SK-N-SH (cell line): Measurements from ENCODE around the gene CDC42BPG. TPM values are rescaled to one million over a fixed set of nuclear protein-coding genes. Genes with fewer than 3 reads are reported as not detected.

ENCODE experiments used
- CTCF ChIA-PET: fragments of 300-600, 350-600 bp; formaldehyde crosslinking; extraction: SDS; loops from one replicate; lab custom pipeline; 2021; lab: Yijun Ruan, JAX
- POLR2A ChIA-PET: fragments of 350-600 bp; sonication (Branson Sonifier 250); formaldehyde crosslinking; extraction: SDS; loops from one replicate; lab custom pipeline; 2020; ENCODE audit warnings: antibody characterized with exemption, inconsistent platforms; lab: Yijun Ruan, JAX
- DNase-seq: peaks from one replicate; pipeline ENCODE4 v3.0.0; 2012
- H2AFZ ChIP-seq: fragments of 200-600 bp; sonication (generic); 2 replicates; pipeline ENCODE4 v1.8.1; 2016; ENCODE audit warnings: antibody characterized with exemption, mild to moderate bottlenecking, low read depth
- H3F3A ChIP-seq: fragments of 200-600 bp; sonication (generic); replicated peaks from 2 replicates; pipeline ENCODE3; 2016; ENCODE audit warnings: antibody characterized with exemption, mild to moderate bottlenecking; ENCODE audit not compliant: insufficient read depth
- H3K27ac ChIP-seq, 2 experiments: fragments of 200-500 bp in 1 of 2; fragments of 200-600 bp in 1 of 2; sonication (Bioruptor generic) in 1 of 2; sonication (generic), shearing (Covaris generic) in 1 of 2; 2 replicates each; pipeline versions ENCODE4 v1.5.1 to v1.6.1; 2014 to 2016; ENCODE audit warnings: low read depth in 2 of 2, inconsistent platforms in 1 of 2, low read length in 1 of 2, mild to moderate bottlenecking in 1 of 2, mixed read lengths in 1 of 2
- H3K27me3 ChIP-seq: fragments of 200-600 bp; sonication (generic), shearing (Covaris generic); 2 replicates; pipeline ENCODE4 v1.6.1; 2016; ENCODE audit warnings: mixed run types; ENCODE audit not compliant: insufficient read depth
- H3K36me3 ChIP-seq, 2 experiments: fragments of 200-500 bp in 1 of 2; fragments of 200-600 bp in 1 of 2; sonication (Bioruptor generic) in 1 of 2; sonication (generic) in 1 of 2; replicated peaks in 1 of 2; 2 replicates each; pipeline versions ENCODE3 to v1.5.1; 2014 to 2016; ENCODE audit warnings: low read length in 1 of 2, mild to moderate bottlenecking in 1 of 2; ENCODE audit not compliant: insufficient read depth in 2 of 2, control insufficient read depth in 1 of 2
- H3K4me1 ChIP-seq, 2 experiments: fragments of 200-500 bp in 1 of 2; fragments of 200-600 bp in 1 of 2; sonication (Bioruptor generic) in 1 of 2; sonication (generic), shearing (Covaris generic) in 1 of 2; 2 replicates each; pipeline versions ENCODE4 v1.5.1 to v1.6.1; 2014 to 2016; ENCODE audit warnings: low read depth in 1 of 2, low read length in 1 of 2, mixed run types in 1 of 2; ENCODE audit not compliant: insufficient read depth in 2 of 2, control insufficient read depth in 1 of 2
- H3K4me2 ChIP-seq: fragments of 200-600 bp; sonication (generic), shearing (Covaris generic); 2 replicates; pipeline ENCODE4 v1.6.1; 2017; ENCODE audit warnings: mixed run types
- H3K4me3 ChIP-seq, 2 experiments: fragments of 200-500 bp in 1 of 2; fragments of 200-600 bp in 1 of 2; sonication (Bioruptor generic) in 1 of 2; sonication (generic), shearing (Covaris generic) in 1 of 2; 2 replicates each; pipeline versions ENCODE4 v1.5.1 to v1.8.1; 2014 to 2016; ENCODE audit warnings: low read depth in 2 of 2, inconsistent platforms in 1 of 2, low read length in 1 of 2, mild to moderate bottlenecking in 1 of 2, mixed read lengths in 1 of 2, moderate library complexity in 1 of 2
- H3K79me2 ChIP-seq: fragments of 200-600 bp; sonication (generic); 2 replicates; pipeline ENCODE4 v1.8.1; 2017; ENCODE audit warnings: mild to moderate bottlenecking; ENCODE audit not compliant: insufficient read depth
- H3K9ac ChIP-seq: fragments of 200-600 bp; sonication (generic); 2 replicates; pipeline ENCODE4 v1.6.1; 2017; ENCODE audit warnings: mixed run types
- H3K9me2 ChIP-seq: fragments of 200-600 bp; sonication (generic); 2 replicates; pipeline ENCODE4 v1.6.1; 2017; ENCODE audit warnings: mixed run types
- H3K9me3 ChIP-seq: fragments of 200-600 bp; sonication (generic); 2 replicates; pipeline ENCODE4 v1.6.1; 2017; ENCODE audit warnings: mixed run types, mild to moderate bottlenecking, moderate library complexity
- H4K20me1 ChIP-seq: fragments of 200-600 bp; sonication (generic); 2 replicates; pipeline ENCODE4 v1.6.1; 2017; ENCODE audit warnings: mild to moderate bottlenecking, mixed run types; ENCODE audit not compliant: insufficient read depth
- EP300 ChIP-seq, 2 experiments: IDR thresholded peaks; 2 replicates each; pipeline versions ENCODE4 v1.4.0 to v1.6.1; 2012; ENCODE audit warnings: borderline replicate concordance in 1 of 2, low read depth in 1 of 2, low read length in 1 of 2
- FOSL2 ChIP-seq: IDR thresholded peaks from 2 replicates; pipeline ENCODE4 v1.4.0; 2012; ENCODE audit warnings: low read depth, mild to moderate bottlenecking, moderate library complexity, borderline replicate concordance
- GATA2 ChIP-seq: sonication (generic); formaldehyde crosslinking; IDR thresholded peaks from 2 replicates; pipeline ENCODE4 v1.5.0; 2020; ENCODE audit warnings: mild to moderate bottlenecking, missing genetic modification reagents
- JUND ChIP-seq: IDR thresholded peaks from 2 replicates; pipeline ENCODE4 v1.4.0; 2012
- MEF2A ChIP-seq: IDR thresholded peaks from 2 replicates; pipeline ENCODE4 v1.4.0; 2012; ENCODE audit warnings: low read depth, borderline replicate concordance
- POLR2AphosphoS5 ChIP-seq: IDR thresholded peaks from 2 replicates; pipeline ENCODE4 v1.6.1; 2012; ENCODE audit warnings: low read depth, low read length
- RAD21 ChIP-seq: IDR thresholded peaks from 2 replicates; pipeline ENCODE4 v1.6.1; 2012; ENCODE audit warnings: mild to moderate bottlenecking, low read length
- RXRA ChIP-seq: IDR thresholded peaks from 2 replicates; pipeline ENCODE4 v1.4.0; 2012; ENCODE audit warnings: low read depth, mild to moderate bottlenecking, borderline replicate concordance
- TAF1 ChIP-seq: IDR thresholded peaks from 2 replicates; pipeline ENCODE4 v1.6.1; 2012; ENCODE audit warnings: low read depth, mild to moderate bottlenecking, low read length, moderate library complexity, borderline replicate concordance
- TCF12 ChIP-seq: IDR thresholded peaks from 2 replicates; pipeline ENCODE4 v1.4.0; 2012
- USF1 ChIP-seq: IDR thresholded peaks from 2 replicates; pipeline ENCODE4 v1.4.0; 2012; ENCODE audit warnings: low read depth, borderline replicate concordance
- ZBTB33 ChIP-seq: IDR thresholded peaks from 2 replicates; pipeline ENCODE4 v1.4.0; 2012; ENCODE audit warnings: low read depth, borderline replicate concordance
- WGBS: methylation state at CpG from one replicate; pipeline ENCODE4 v1.1.6; 2017; ENCODE audit warnings: low lambda C conversion rate; 5-methylcytosine and 5-hydroxymethylcytosine counted together
- polyA plus RNA-seq, 3 experiments: library from polyadenylated mRNA; depleted of rRNA; stranded (reverse); fragments of >200 nt; gene quantifications; 2 replicates each; pipeline ENCODE4 v1.2.3, GENCODE V29; 2012
- TF ChIP-seq, protein P1 (sequence below): IDR thresholded peaks from 2 replicates; pipeline ENCODE4 v1.4.0; 2012; ENCODE audit warnings: low read depth
- TF ChIP-seq, protein P2 (sequence below): IDR thresholded peaks from 2 replicates; pipeline ENCODE4; 2012
- TF ChIP-seq, protein P3 (sequence below): fragments of 150-350 bp; IDR thresholded peaks from 2 replicates; pipeline ENCODE4 v1.6.1; 2017; ENCODE audit warnings: antibody characterized with exemption, low read length, low read depth, borderline replicate concordance

The CDC42BPG gene
- polyA plus RNA-seq, 1 of the 3 experiments (the other 2 are of a cell fraction), result 0.33 TPM

DNA sequence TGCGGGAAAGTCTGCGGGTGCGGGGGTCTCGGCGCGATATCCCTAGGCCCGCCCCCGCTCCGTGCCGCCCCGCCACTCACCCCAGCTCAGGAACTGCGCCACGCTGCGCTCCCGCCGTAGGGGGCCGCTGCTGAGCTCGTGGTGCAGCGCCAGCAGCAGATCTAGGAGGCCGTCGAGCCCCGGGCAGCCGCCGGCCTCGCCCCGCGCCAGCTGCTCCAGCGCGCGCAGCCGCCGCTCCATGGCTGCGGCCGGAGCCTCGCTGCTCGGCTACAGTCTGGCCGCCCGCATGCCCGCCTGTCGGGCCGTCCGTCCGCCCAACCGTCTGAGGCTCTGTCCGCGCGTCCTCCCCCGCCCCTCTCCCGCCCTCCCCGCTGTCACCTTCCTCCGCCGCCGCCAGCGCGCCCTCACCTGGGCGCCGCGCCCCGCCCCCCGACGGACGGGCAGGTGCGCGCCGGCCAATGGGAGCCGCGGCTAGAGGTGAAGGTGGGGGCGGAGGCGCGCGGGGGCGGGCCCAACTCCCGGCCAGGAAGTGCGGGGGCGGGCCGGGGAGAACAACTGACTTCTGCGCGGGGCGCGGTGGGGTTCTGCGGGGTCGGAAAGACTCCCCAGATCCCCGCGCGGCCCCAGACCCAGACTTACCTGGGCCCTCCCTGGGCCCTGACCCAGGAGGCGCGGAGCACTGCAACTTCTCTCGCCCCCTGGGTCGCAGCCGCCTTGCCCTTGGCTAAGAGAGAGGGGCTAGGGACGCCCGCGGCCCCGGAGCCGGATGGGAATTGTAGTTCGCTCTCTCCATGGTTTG is at the start of gene CDC42BPG (continued):
- TF ChIP-seq RXRA (no peak), FOSL2 (no peak), RAD21 (peak; percentile 21; the same call in 1 of the 2 replicates), ZBTB33 (no peak), TCF12 (no peak), JUND (no peak)
- TF ChIP-seq, protein P1, sequence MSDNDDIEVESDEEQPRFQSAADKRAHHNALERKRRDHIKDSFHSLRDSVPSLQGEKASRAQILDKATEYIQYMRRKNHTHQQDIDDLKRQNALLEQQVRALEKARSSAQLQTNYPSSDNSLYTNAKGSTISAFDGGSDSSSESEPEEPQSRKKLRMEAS, result no peak
- TF ChIP-seq, protein P2, sequence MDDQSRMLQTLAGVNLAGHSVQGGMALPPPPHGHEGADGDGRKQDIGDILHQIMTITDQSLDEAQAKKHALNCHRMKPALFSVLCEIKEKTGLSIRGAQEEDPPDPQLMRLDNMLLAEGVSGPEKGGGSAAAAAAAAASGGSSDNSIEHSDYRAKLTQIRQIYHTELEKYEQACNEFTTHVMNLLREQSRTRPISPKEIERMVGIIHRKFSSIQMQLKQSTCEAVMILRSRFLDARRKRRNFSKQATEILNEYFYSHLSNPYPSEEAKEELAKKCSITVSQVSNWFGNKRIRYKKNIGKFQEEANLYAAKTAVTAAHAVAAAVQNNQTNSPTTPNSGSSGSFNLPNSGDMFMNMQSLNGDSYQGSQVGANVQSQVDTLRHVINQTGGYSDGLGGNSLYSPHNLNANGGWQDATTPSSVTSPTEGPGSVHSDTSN, result no peak

GRCh38 chr11:64893194-64894069 is 49.0 kb upstream of the CDC42BPG start:
- no peak for DNase-seq
- no peaks in the 10 kb centered on the region for H4K20me1 ChIP-seq
- POLR2A ChIA-PET, result no interaction called here
- 82% methylated on average over 19 of the region's 25 CpGs for WGBS
- H3K4me3 ChIP-seq, result no peak overlapping the region
- H2AFZ ChIP-seq, result no peak overlapping the region
- H3K4me1 ChIP-seq, result peaks cover 0 to 6% of the 10 kb centered on the region in 2 experiments; a peak in 1 of 4 replicates
- no peak overlapping the region for H3K4me2 ChIP-seq
- H3K9ac ChIP-seq, result no peak overlapping the region
- H3K36me3 ChIP-seq, result peaks cover 0 to 12% of the 10 kb centered on the region in 2 experiments
- no peak for TF ChIP-seq TCF12
- no peak for TF ChIP-seq TAF1
- no peak for TF ChIP-seq RXRA
- TF ChIP-seq GATA2 (CRISPR knock-in tag), result no peak
- TF ChIP-seq USF1, result no peak
- TF ChIP-seq, protein P3, sequence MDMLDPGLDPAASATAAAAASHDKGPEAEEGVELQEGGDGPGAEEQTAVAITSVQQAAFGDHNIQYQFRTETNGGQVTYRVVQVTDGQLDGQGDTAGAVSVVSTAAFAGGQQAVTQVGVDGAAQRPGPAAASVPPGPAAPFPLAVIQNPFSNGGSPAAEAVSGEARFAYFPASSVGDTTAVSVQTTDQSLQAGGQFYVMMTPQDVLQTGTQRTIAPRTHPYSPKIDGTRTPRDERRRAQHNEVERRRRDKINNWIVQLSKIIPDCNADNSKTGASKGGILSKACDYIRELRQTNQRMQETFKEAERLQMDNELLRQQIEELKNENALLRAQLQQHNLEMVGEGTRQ, result no peak
- no peak for TF ChIP-seq MEF2A
- no peak for TF ChIP-seq EP300 (IDR thresholded peaks at IDR 0.05; ENCODE audit: borderline replicate concordance in 1 of 2, low read depth in 1 of 2, low read length in 1 of 2)
- no peak for TF ChIP-seq POLR2AphosphoS5
- TF ChIP-seq, all 33 proteins: peak for 0
- no peaks in the 10 kb centered on the region for H3K9me3 ChIP-seq
- no peaks in the 10 kb centered on the region for H3K79me2 ChIP-seq
- no peaks in the 10 kb centered on the region for H3K27me3 ChIP-seq
- H3K27ac ChIP-seq, result no peak overlapping the region
- H3K9me2 ChIP-seq, result no peaks in the 10 kb centered on the region
- H3F3A ChIP-seq, result no peaks in the 10 kb centered on the region
- CTCF ChIA-PET, result interaction anchor here (0.6 to 26.7 kb wide), 32 partner anchors 8 to 219 kb away, joined by 3 to 530 read pairs (median 4); partner anchors contain the start of genes BATF2, CDC42BPG, EHD1 and PPP2R5B
